Caco-2 (cell line): ENCODE measurements around the gene SGCB. TPM values are rescaled to one million over a fixed set of nuclear protein-coding genes. Genes with fewer than 3 reads are reported as not detected.

Source experiments
- BruUV-seq: library from RNA; stranded (reverse); fragments of 400-500 nt; replicated peaks from 2 replicates; lab custom pipeline; 2021; lab: Mats Ljungman, UMichigan
- CTCF ChIA-PET: fragments of 300-600 bp; sonication (Branson Sonifier 250); formaldehyde crosslinking; loops from one replicate; lab custom pipeline; 2022; ENCODE audit warnings: antibody characterized with exemption; lab: Charles Lee
- POLR2A ChIA-PET: fragments of 300-600 bp; sonication (Branson Sonifier 250); formaldehyde crosslinking; loops from one replicate; lab custom pipeline; 2022; ENCODE audit warnings: antibody characterized with exemption; lab: Charles Lee
- DNase-seq, 2 experiments: peaks; one replicate each; pipeline versions ENCODE4 v3.0.0 to v3.0.0-alpha.2; 2020 to 2022
- H3K27me3 ChIP-seq: replicated peaks from 2 replicates; pipeline ENCODE4 v1.6.0; 2011; ENCODE audit warnings: low read length; ENCODE audit not compliant: control insufficient read depth, insufficient read depth
- H3K36me3 ChIP-seq: 2 replicates; pipeline ENCODE4 v1.5.1; 2011; ENCODE audit warnings: low read length; ENCODE audit not compliant: control insufficient read depth, insufficient read depth
- H3K4me1 ChIP-seq: fragments of 250-450 bp; sonication (Bioruptor Pico); 2 replicates; pipeline ENCODE4 v1.5.1; 2020; ENCODE audit warnings: mild to moderate bottlenecking
- H3K4me3 ChIP-seq: 2 replicates; pipeline ENCODE4 v1.5.1; 2011; ENCODE audit warnings: low read depth, mild to moderate bottlenecking, control low read depth, low read length
- H3K9me3 ChIP-seq: fragments of 250-450 bp; sonication (Bioruptor Pico); 2 replicates; pipeline ENCODE4 v1.5.1; 2020; ENCODE audit warnings: mild to moderate bottlenecking, moderate library complexity
- H3K27ac Mint-ChIP-seq: one replicate; pipeline ENCODE4 v1.8.0; 2022; ENCODE audit warnings: mixed read lengths; ENCODE audit not compliant: unreplicated experiment
- H3K27me3 Mint-ChIP-seq: one replicate; pipeline ENCODE4 v1.8.0; 2022; ENCODE audit warnings: mixed read lengths; ENCODE audit not compliant: insufficient read depth, unreplicated experiment
- H3K36me3 Mint-ChIP-seq: one replicate; pipeline ENCODE4 v1.8.0; 2022; ENCODE audit warnings: mild to moderate bottlenecking, mixed read lengths; ENCODE audit not compliant: insufficient read depth, unreplicated experiment
- H3K4me1 Mint-ChIP-seq: one replicate; pipeline ENCODE4 v1.8.0; 2022; ENCODE audit warnings: low read depth, mixed read lengths; ENCODE audit not compliant: unreplicated experiment
- H3K4me3 Mint-ChIP-seq: one replicate; pipeline ENCODE4 v1.8.0; 2022; ENCODE audit warnings: mild to moderate bottlenecking, moderate library complexity, mixed read lengths; ENCODE audit not compliant: unreplicated experiment
- H3K9me3 Mint-ChIP-seq: one replicate; pipeline ENCODE4 v1.8.0; 2022; ENCODE audit warnings: mixed read lengths; ENCODE audit not compliant: unreplicated experiment
- intact Hi-C: fragments of 100-400 bp; cut with micrococcal nuclease; formaldehyde crosslinking; loops from one replicate; pipeline ENCODE4 v1.10.0; 2022; ENCODE audit not compliant: unreplicated experiment
- total RNA-seq: library from RNA; stranded (reverse); gene quantifications from 2 replicates; pipeline ENCODE4 v1.2.3, GENCODE V29; 2022
- TF ChIP-seq, protein P1 (sequence below), 2 experiments: fragments of 200-600 bp in 1 of 2; IDR thresholded peaks; 1 replicate in 1 of 2; 2 replicates in 1 of 2; pipeline versions ENCODE4 v1.5.1 to v1.8.0; 2011 to 2022; ENCODE audit warnings: antibody characterized with exemption in 1 of 2, control low read depth in 1 of 2, inconsistent platforms in 1 of 2, low read depth in 1 of 2, low read length in 1 of 2, mild to moderate bottlenecking in 1 of 2, moderate library complexity in 1 of 2; ENCODE audit not compliant: insufficient read depth in 1 of 2, severe bottlenecking in 1 of 2, unreplicated experiment in 1 of 2

Gene SGCB
- total RNA-seq, 1 experiment from 2014 or later = 7.2 TPM

DNA sequence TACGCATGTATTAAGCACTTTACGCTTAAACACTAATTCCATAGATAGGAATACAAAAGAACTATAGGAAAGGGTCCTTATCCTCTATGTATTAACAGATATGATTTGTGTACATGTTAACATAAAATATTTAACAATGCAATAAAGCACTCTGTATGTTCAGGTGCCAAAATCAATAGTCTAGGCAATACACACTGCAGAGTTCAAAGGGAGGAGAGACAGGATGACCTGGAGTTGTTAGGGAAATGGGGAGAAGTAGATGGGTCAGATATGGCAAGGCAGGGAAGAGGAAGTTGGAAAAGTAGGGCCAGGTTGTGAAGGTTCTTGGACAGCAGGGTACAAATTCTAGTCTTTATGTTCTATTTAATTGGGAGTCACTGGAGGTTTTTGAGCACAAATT is 2.9 kb downstream of the SGCB start:
- intact Hi-C loops = loop anchor here (5.0 kb wide), 1 partner anchor 193 kb away; the partner anchor contains the start of gene DCUN1D4
- ChIA-PET POLR2A (no interaction called here), CTCF (no interaction called here)
- no peaks in the 10 kb centered on the region for H3K27me3 ChIP-seq
- H3K36me3 Mint-ChIP-seq = no peaks in the 10 kb centered on the region
- TF ChIP-seq, protein P1, sequence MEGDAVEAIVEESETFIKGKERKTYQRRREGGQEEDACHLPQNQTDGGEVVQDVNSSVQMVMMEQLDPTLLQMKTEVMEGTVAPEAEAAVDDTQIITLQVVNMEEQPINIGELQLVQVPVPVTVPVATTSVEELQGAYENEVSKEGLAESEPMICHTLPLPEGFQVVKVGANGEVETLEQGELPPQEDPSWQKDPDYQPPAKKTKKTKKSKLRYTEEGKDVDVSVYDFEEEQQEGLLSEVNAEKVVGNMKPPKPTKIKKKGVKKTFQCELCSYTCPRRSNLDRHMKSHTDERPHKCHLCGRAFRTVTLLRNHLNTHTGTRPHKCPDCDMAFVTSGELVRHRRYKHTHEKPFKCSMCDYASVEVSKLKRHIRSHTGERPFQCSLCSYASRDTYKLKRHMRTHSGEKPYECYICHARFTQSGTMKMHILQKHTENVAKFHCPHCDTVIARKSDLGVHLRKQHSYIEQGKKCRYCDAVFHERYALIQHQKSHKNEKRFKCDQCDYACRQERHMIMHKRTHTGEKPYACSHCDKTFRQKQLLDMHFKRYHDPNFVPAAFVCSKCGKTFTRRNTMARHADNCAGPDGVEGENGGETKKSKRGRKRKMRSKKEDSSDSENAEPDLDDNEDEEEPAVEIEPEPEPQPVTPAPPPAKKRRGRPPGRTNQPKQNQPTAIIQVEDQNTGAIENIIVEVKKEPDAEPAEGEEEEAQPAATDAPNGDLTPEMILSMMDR (IDR thresholded peaks at IDR 0.05; ENCODE audit: insufficient read depth in 1 of 2, low read depth in 1 of 2, low read length in 1 of 2, severe bottlenecking in 1 of 2, unreplicated experiment in 1 of 2) = no peak
- H3K36me3 ChIP-seq = no peaks in the 10 kb centered on the region
- H3K4me3 Mint-ChIP-seq = no peak overlapping the region
- no peaks in the 10 kb centered on the region for H3K9me3 Mint-ChIP-seq
- no peak overlapping the region for H3K4me3 ChIP-seq
- no peak overlapping the region for H3K27ac Mint-ChIP-seq
- peaks cover 4% of the 10 kb centered on the region; the same call in 1 of the 2 replicates for H3K4me1 ChIP-seq
- DNase-seq = no peak
- no TSS peak for BruUV-seq
- no peaks in the 10 kb centered on the region for H3K4me1 Mint-ChIP-seq
- peaks cover 3% of the 10 kb centered on the region for H3K27me3 Mint-ChIP-seq
- H3K9me3 ChIP-seq = no peaks in the 10 kb centered on the region

- intact Hi-C loops = no loop called here
- Mint-ChIP-seq H3K36me3 (no peaks in the 10 kb centered on the region), H3K4me3 (no peak overlapping the region), H3K27me3 (no peaks in the 10 kb centered on the region), H3K27ac (no peak overlapping the region), H3K9me3 (no peaks in the 10 kb centered on the region), H3K4me1 (no peaks in the 10 kb centered on the region)
- no peaks in the 10 kb centered on the region for H3K27me3 ChIP-seq
- no peak for DNase-seq
- TF ChIP-seq, protein P1 (IDR thresholded peaks at IDR 0.05; ENCODE audit: insufficient read depth in 1 of 2, low read depth in 1 of 2, low read length in 1 of 2, severe bottlenecking in 1 of 2, unreplicated experiment in 1 of 2) = no peak
- no peak overlapping the region for H3K4me3 ChIP-seq
- peaks cover 2% of the 10 kb centered on the region; the same call in 1 of the 2 replicates for H3K4me1 ChIP-seq
- CTCF ChIA-PET = no interaction called here
- BruUV-seq = no TSS peak
- no peaks in the 10 kb centered on the region for H3K36me3 ChIP-seq
- no peaks in the 10 kb centered on the region for H3K9me3 ChIP-seq
- POLR2A ChIA-PET = no interaction called here
Observed at GRCh38 chr4:52032005-52032404, 6.1 kb downstream of the SGCB start.

GRCh38 chr4:52028970-52029369 is 9.1 kb downstream of the SGCB start:
- no peaks in the 10 kb centered on the region for H3K4me1 Mint-ChIP-seq
- H3K4me1 ChIP-seq = no peaks in the 10 kb centered on the region
- no peak overlapping the region for H3K27ac Mint-ChIP-seq
- DNase-seq = no peak
- TF ChIP-seq, protein P1 (IDR thresholded peaks at IDR 0.05; ENCODE audit: insufficient read depth in 1 of 2, low read depth in 1 of 2, low read length in 1 of 2, severe bottlenecking in 1 of 2, unreplicated experiment in 1 of 2) = no peak
- H3K4me3 Mint-ChIP-seq = no peak overlapping the region
- no peaks in the 10 kb centered on the region for H3K27me3 ChIP-seq
- BruUV-seq = no TSS peak
- ChIA-PET POLR2A (no interaction called here), CTCF (no interaction called here)
- H3K27me3 Mint-ChIP-seq = no peaks in the 10 kb centered on the region
- H3K9me3 ChIP-seq = no peaks in the 10 kb centered on the region
- H3K36me3 ChIP-seq = no peaks in the 10 kb centered on the region
- H3K4me3 ChIP-seq = no peak overlapping the region
- H3K36me3 Mint-ChIP-seq = no peaks in the 10 kb centered on the region
- no peaks in the 10 kb centered on the region for H3K9me3 Mint-ChIP-seq
- intact Hi-C loops = no loop called here
